HCT116 (cell line): Measurements from ENCODE around the gene KCNN3. TPM values are rescaled to one million over a fixed set of nuclear protein-coding genes. Genes with fewer than 3 reads are reported as not detected.

ENCODE experiments used
- ATAC-seq: fragments of 200-7000 bp; cut with Tn5 transposase; 2 replicates; pipeline ENCODE4 v1.9.1; 2020; ENCODE audit warnings: mild to moderate bottlenecking, moderate library complexity
- BruUV-seq: library from RNA; stranded (reverse); fragments of 400-500 nt; replicated peaks from 2 replicates; lab custom pipeline; 2021; lab: Mats Ljungman, UMichigan
- CTCF ChIA-PET: fragments of 300-600 bp; sonication (Branson Sonifier 250); formaldehyde crosslinking; loops from one replicate; lab custom pipeline; 2021; ENCODE audit warnings: antibody characterized with exemption; lab: Charles Lee
- POLR2A ChIA-PET: fragments of 300-600, 350-600 bp; sonication (Branson Sonifier 250); formaldehyde crosslinking; loops from one replicate; lab custom pipeline; 2021; ENCODE audit warnings: antibody characterized with exemption; lab: Charles Lee
- RAD21 ChIA-PET, 2 experiments: fragments of 300-600 bp; sonication (Branson Sonifier 250); formaldehyde crosslinking; loops; one replicate each; lab custom pipeline; 2023; ENCODE audit warnings: low total read pairs in 2 of 2; ENCODE audit not compliant: uncharacterized antibody in 2 of 2, unreplicated experiment in 2 of 2, low non-redundant PET in 1 of 2; lab: Charles Lee
- DNase-seq: peaks from one replicate; pipeline ENCODE4 v3.0.0-alpha.2; 2010; ENCODE audit warnings: low read depth, low spot score
- H2AFZ ChIP-seq: fragments of 200-600 bp; shearing (Covaris generic), sonication (generic); 2 replicates; pipeline ENCODE4 v1.6.1; 2017; ENCODE audit warnings: low read depth, mixed run types, mixed read lengths, antibody characterized with exemption, low read length; ENCODE audit not compliant: poor library complexity, severe bottlenecking
- H3K27ac ChIP-seq: 2 replicates; pipeline ENCODE4 v1.5.1; 2012; ENCODE audit warnings: low read depth, low read length
- H3K27me3 ChIP-seq: fragments of 200-600 bp; sonication (generic); 2 replicates; pipeline ENCODE4 v1.6.1; 2016; ENCODE audit warnings: mixed run types, low read length, mixed read lengths; ENCODE audit not compliant: insufficient read depth
- H3K36me3 ChIP-seq, 2 experiments: fragments of 200-500 bp in 1 of 2; fragments of 200-600 bp in 1 of 2; sonication (Bioruptor generic) in 1 of 2; sonication (generic) in 1 of 2; 2 replicates each; pipeline versions ENCODE4 v1.5.1 to v1.6.1; 2014 to 2016; ENCODE audit warnings: low read length in 2 of 2, inconsistent platforms in 1 of 2, mixed read lengths in 1 of 2, mixed run types in 1 of 2; ENCODE audit not compliant: insufficient read depth in 2 of 2, control insufficient read depth in 1 of 2
- H3K4me1 ChIP-seq, 2 experiments: fragments of 200-600 bp in 1 of 2; sonication (generic) in 1 of 2; 2 replicates each; pipeline versions ENCODE4 v1.5.1 to v1.6.1; 2012 to 2017; ENCODE audit warnings: low read length in 2 of 2, inconsistent platforms in 1 of 2, mild to moderate bottlenecking in 1 of 2, mixed read lengths in 1 of 2, mixed run types in 1 of 2, moderate library complexity in 1 of 2; ENCODE audit not compliant: insufficient read depth in 2 of 2, control insufficient read depth in 1 of 2
- H3K4me2 ChIP-seq: fragments of 200-600 bp; sonication (generic); 2 replicates; pipeline ENCODE4 v1.6.1; 2017; ENCODE audit warnings: mixed run types, low read length, mixed read lengths
- H3K4me3 ChIP-seq, 2 experiments: fragments of 200-600 bp in 1 of 2; sonication (generic) in 1 of 2; replicated peaks in 1 of 2; 2 replicates each; pipeline ENCODE4 v1.5.1; 2011 to 2016; ENCODE audit warnings: low read length in 2 of 2, control low read depth in 1 of 2, low read depth in 1 of 2, mild to moderate bottlenecking in 1 of 2, mixed read lengths in 1 of 2, mixed run types in 1 of 2
- H3K79me2 ChIP-seq: fragments of 200-600 bp; sonication (generic); 2 replicates; pipeline ENCODE4 v1.6.1; 2017; ENCODE audit warnings: mild to moderate bottlenecking, mixed run types, low read length, moderate library complexity, mixed read lengths; ENCODE audit not compliant: insufficient read depth
- H3K9ac ChIP-seq: fragments of 200-600 bp; sonication (generic); 2 replicates; pipeline ENCODE4 v1.6.1; 2016; ENCODE audit warnings: low read length, mixed read lengths
- H3K9me2 ChIP-seq: fragments of 200-600 bp; sonication (generic), shearing (Covaris generic); 2 replicates; pipeline ENCODE4 v1.6.1; 2017; ENCODE audit warnings: mixed run types, mild to moderate bottlenecking, moderate library complexity; ENCODE audit not compliant: insufficient read depth
- H3K9me3 ChIP-seq, 2 experiments: fragments of 200-500 bp in 1 of 2; fragments of 200-600 bp in 1 of 2; sonication (Bioruptor generic) in 1 of 2; sonication (generic) in 1 of 2; 2 replicates each; pipeline ENCODE4 v1.6.1; 2014 to 2017; ENCODE audit warnings: low read length in 2 of 2, mixed read lengths in 2 of 2, inconsistent platforms in 1 of 2, low read depth in 1 of 2, mild to moderate bottlenecking in 1 of 2, mixed run types in 1 of 2, moderate library complexity in 1 of 2; ENCODE audit not compliant: control insufficient read depth in 1 of 2, insufficient read depth in 1 of 2
- H4K20me1 ChIP-seq: fragments of 200-600 bp; sonication (generic), shearing (Covaris generic); 2 replicates; pipeline ENCODE4 v1.6.1; 2017; ENCODE audit warnings: mixed run types, mild to moderate bottlenecking, moderate library complexity; ENCODE audit not compliant: insufficient read depth
- CEBPB ChIP-seq: IDR thresholded peaks from 2 replicates; pipeline ENCODE4 v1.6.1; 2012; ENCODE audit warnings: low read depth
- EZH2 ChIP-seq: fragments of 200-600 bp; sonication (generic); IDR thresholded peaks from 2 replicates; pipeline ENCODE4 v1.6.1; 2017; ENCODE audit warnings: antibody characterized with exemption, mixed run types
- EZH2phosphoT487 ChIP-seq: fragments of 200-600 bp; IDR thresholded peaks from 2 replicates; pipeline ENCODE4 v1.6.1; 2018; ENCODE audit warnings: antibody characterized with exemption, borderline replicate concordance
- MAX ChIP-seq: IDR thresholded peaks from 2 replicates; pipeline ENCODE4 v1.6.1; 2012
- SP1 ChIP-seq: IDR thresholded peaks from 2 replicates; pipeline ENCODE4 v1.6.1; 2012; ENCODE audit warnings: low read depth
- TCF7L2 ChIP-seq: IDR thresholded peaks from 2 replicates; pipeline ENCODE4 v1.7.0; 2011; ENCODE audit warnings: borderline replicate concordance, inconsistent platforms; ENCODE audit not compliant: insufficient read depth, insufficient read length; ENCODE audit errors: extremely low read depth
- YY1 ChIP-seq: IDR thresholded peaks from 2 replicates; pipeline ENCODE4 v1.6.1; 2011; ENCODE audit warnings: low read length, low read depth, moderate library complexity, mild to moderate bottlenecking; ENCODE audit not compliant: insufficient replicate concordance; ENCODE audit errors: extremely low read depth
- ZNF274 ChIP-seq: fragments of 200-500 bp; sonication (Bioruptor generic); IDR thresholded peaks from 2 replicates; pipeline ENCODE4 v1.6.1; 2014; ENCODE audit warnings: mild to moderate bottlenecking, low read depth, low read length, inconsistent platforms
- intact Hi-C: fragments of 100-400 bp; cut with micrococcal nuclease; formaldehyde crosslinking; loops from 2 replicates; pipeline ENCODE4 v1.10.0; 2022
- total RNA-seq: library from RNA; stranded (reverse); gene quantifications from one replicate; pipeline ENCODE4 v1.2.1, GENCODE V29; 2021; ENCODE audit not compliant: unreplicated experiment

KCNN3 gene
- total RNA-seq, 1 experiment from 2014 or later = 1.1 TPM

- no peaks in the 10 kb centered on the region for H3K79me2 ChIP-seq
- TF ChIP-seq SP1 (no peak), YY1 (no peak), MAX (no peak), EZH2phosphoT487 (no peak), EZH2 (no peak), ZNF274 (no peak), TCF7L2 (no peak)
- TF ChIP-seq, all 23 proteins: peak for 0
- H3K9ac ChIP-seq = no peak overlapping the region
- H3K27ac ChIP-seq = no peak overlapping the region
- ChIA-PET POLR2A (no interaction called here), CTCF (no interaction called here), RAD21 (no interaction called here)
- intact Hi-C loops = no loop called here
- H3K4me1 ChIP-seq = no peaks in the 10 kb centered on the region
- no peak for DNase-seq
- H2AFZ ChIP-seq = no peak overlapping the region
- ATAC-seq = no peak
- BruUV-seq = no TSS peak
- no peak overlapping the region for H3K4me3 ChIP-seq
- no peaks in the 10 kb centered on the region for H3K9me3 ChIP-seq
- H4K20me1 ChIP-seq = no peaks in the 10 kb centered on the region
- H3K36me3 ChIP-seq = no peaks in the 10 kb centered on the region
- no peaks in the 10 kb centered on the region for H3K27me3 ChIP-seq
- H3K9me2 ChIP-seq = no peaks in the 10 kb centered on the region
- no peak overlapping the region for H3K4me2 ChIP-seq
These were observed 23.3 kb downstream of the KCNN3 start for GRCh38 chr1:154846565-154847442.

- Histone ChIP-seq H3K27me3 (no peaks in the 10 kb centered on the region), H3K36me3 (no peaks in the 10 kb centered on the region), H3K27ac (no peak overlapping the region), H4K20me1 (no peaks in the 10 kb centered on the region), H2AFZ (no peak overlapping the region), H3K79me2 (no peaks in the 10 kb centered on the region), H3K9ac (no peak overlapping the region), H3K9me2 (no peaks in the 10 kb centered on the region), H3K4me1 (no peaks in the 10 kb centered on the region), H3K4me2 (no peak overlapping the region), H3K4me3 (no peak overlapping the region), H3K9me3 (no peaks in the 10 kb centered on the region)
- no peak for TF ChIP-seq CEBPB
- DNase-seq (no peak), ATAC-seq (no peak)
- CTCF ChIA-PET = no interaction called here
- POLR2A ChIA-PET = no interaction called here
- RAD21 ChIA-PET = no interaction called here
- no TSS peak for BruUV-seq
- intact Hi-C loops = no loop called here
These were observed 24.2 kb downstream of the KCNN3 start for GRCh38 chr1:154845879-154846278.
